ENCODE results near the gene TOM1L2.
A peak's percentile ranks its signal among the peaks of the same experiment; 100 is the strongest.

TOM1L2 gene

GRCh38 chr17:17835415-17836249 lies 136.6 kb downstream of the TOM1L2 start:
- ChIA-PET POLR2A (interaction anchor here (0.6 to 8.1 kb wide), 54 partner anchors 16 to 458 kb away, joined by 3 to 369 read pairs (median 5); partner anchors contain the start of genes DRC3, PEMT, RAI1 and TOM1L2), CTCF (interaction anchor here (0.6 to 1.4 kb wide), 3 partner anchors 8 to 157 kb away, joined by 3 read pairs; no protein-coding TSS in a partner anchor)
- no peak for DNase-seq (ENCODE audit: extremely low spot score)
- TF ChIP-seq ARNT (IDR thresholded peaks at IDR 0.05) (no peak), L3MBTL2 (conservative IDR thresholded peaks at IDR 0.05) (peak; percentile 99)

- DNase-seq (ENCODE audit: extremely low spot score), result no peak
- CTCF ChIA-PET, result no interaction called here
- no peak for TF ChIP-seq ZNF384 (IDR thresholded peaks at IDR 0.05)
- no peak for TF ChIP-seq SP1 (IDR thresholded peaks at IDR 0.05)
- TF ChIP-seq FOXM1 (IDR thresholded peaks at IDR 0.05; ENCODE audit: borderline replicate concordance), result no peak
- no peak for TF ChIP-seq SUZ12 (IDR thresholded peaks at IDR 0.05)
- no peak for TF ChIP-seq CTBP1 (IDR thresholded peaks at IDR 0.05; ENCODE audit: borderline replicate concordance)
- TF ChIP-seq TARDBP (IDR thresholded peaks at IDR 0.05), result no peak
- TF ChIP-seq FOXA1 (IDR thresholded peaks at IDR 0.05), result no peak
- no peak for TF ChIP-seq PKNOX1 (IDR thresholded peaks at IDR 0.05)
- TF ChIP-seq FOXK2 (IDR thresholded peaks at IDR 0.05), result no peak
- TF ChIP-seq NFRKB (IDR thresholded peaks at IDR 0.05), result no peak
- POLR2A ChIA-PET, result interaction anchor here (8.1 kb wide), 1 partner anchor 18 kb away, joined by 369 read pairs; no protein-coding TSS in a partner anchor
Measured at GRCh38 chr17:17834974-17835373, 137.2 kb downstream of the TOM1L2 start.

- DNase-seq (ENCODE audit: extremely low spot score), result no peak
- CTCF ChIA-PET, result interaction anchor here (2.5 kb wide), 1 partner anchor 26 kb away, joined by 9 read pairs; no protein-coding TSS in a partner anchor
- POLR2A ChIA-PET, result interaction anchor here (8.1 kb wide), 1 partner anchor 17 kb away, joined by 369 read pairs; no protein-coding TSS in a partner anchor
- TF ChIP-seq SUZ12 (IDR thresholded peaks at IDR 0.05) (no peak), BHLHE40 (IDR thresholded peaks at IDR 0.05; ENCODE audit: borderline replicate concordance) (no peak), FOXK2 (IDR thresholded peaks at IDR 0.05) (no peak), FOXM1 (IDR thresholded peaks at IDR 0.05; ENCODE audit: borderline replicate concordance) (no peak), NFRKB (IDR thresholded peaks at IDR 0.05) (no peak), ELF4 (IDR thresholded peaks at IDR 0.05) (no peak)
Measured at GRCh38 chr17:17833658-17834357, 138.4 kb downstream of the TOM1L2 start.

- ChIA-PET CTCF (interaction anchor here (1.0 to 2.5 kb wide), 2 partner anchors 20 to 28 kb away, joined by 3 to 9 read pairs; no protein-coding TSS in a partner anchor), POLR2A (interaction anchor here (1.0 to 8.1 kb wide), 2 partner anchors 14 to 15 kb away, joined by 3 to 369 read pairs; no protein-coding TSS in a partner anchor)
Measured at GRCh38 chr17:17832032-17832363, 140.2 kb downstream of the TOM1L2 start.

GRCh38 chr17:17831208-17832031 lies 140.8 kb downstream of the TOM1L2 start:
- CTCF ChIA-PET, result interaction anchor here (2.5 kb wide), 1 partner anchor 29 kb away, joined by 9 read pairs; no protein-coding TSS in a partner anchor
- no peak for TF ChIP-seq ZNF384 (IDR thresholded peaks at IDR 0.05)
- no peak for TF ChIP-seq L3MBTL2 (conservative IDR thresholded peaks at IDR 0.05)
- TF ChIP-seq FOXK2 (IDR thresholded peaks at IDR 0.05), result no peak
- TF ChIP-seq BHLHE40 (IDR thresholded peaks at IDR 0.05; ENCODE audit: borderline replicate concordance), result no peak
- no peak for TF ChIP-seq FOXA1 (IDR thresholded peaks at IDR 0.05)
- no peak for TF ChIP-seq SP1 (IDR thresholded peaks at IDR 0.05)
- TF ChIP-seq NFRKB (IDR thresholded peaks at IDR 0.05), result no peak
- no peak for TF ChIP-seq ELF4 (IDR thresholded peaks at IDR 0.05)
- no peak for TF ChIP-seq FOXM1 (IDR thresholded peaks at IDR 0.05; ENCODE audit: borderline replicate concordance)
- TF ChIP-seq TARDBP (IDR thresholded peaks at IDR 0.05), result no peak
- TF ChIP-seq LEF1 (IDR thresholded peaks at IDR 0.05; ENCODE audit: borderline replicate concordance), result no peak
- TF ChIP-seq CTBP1 (IDR thresholded peaks at IDR 0.05; ENCODE audit: borderline replicate concordance), result no peak
- no peak for TF ChIP-seq ARNT (IDR thresholded peaks at IDR 0.05)
- POLR2A ChIA-PET, result interaction anchor here (1.0 to 8.1 kb wide), 2 partner anchors 14 to 15 kb away, joined by 3 to 369 read pairs; no protein-coding TSS in a partner anchor
- DNase-seq (ENCODE audit: extremely low spot score), result no peak

More at GRCh38 chr17:17832032-17832363, 140.2 kb downstream of the TOM1L2 start:
- no peak for DNase-seq (ENCODE audit: extremely low spot score)
- TF ChIP-seq FOXM1 (IDR thresholded peaks at IDR 0.05; ENCODE audit: borderline replicate concordance) (no peak), ZNF384 (IDR thresholded peaks at IDR 0.05) (no peak)

GRCh38 chr17:17830740-17831207 lies 141.4 kb downstream of the TOM1L2 start:
- ChIA-PET CTCF (interaction anchor here (0.6 to 1.4 kb wide), 2 partner anchors 17 to 88 kb away, joined by 3 to 4 read pairs; no protein-coding TSS in a partner anchor), POLR2A (interaction anchor here (0.6 to 1.0 kb wide), 2 partner anchors 12 to 15 kb away, joined by 3 read pairs; no protein-coding TSS in a partner anchor)
- no peak for TF ChIP-seq PKNOX1 (IDR thresholded peaks at IDR 0.05)
- TF ChIP-seq FOXA1 (IDR thresholded peaks at IDR 0.05), result no peak
- no peak for TF ChIP-seq FOXK2 (IDR thresholded peaks at IDR 0.05)
- no peak for TF ChIP-seq FOXM1 (IDR thresholded peaks at IDR 0.05; ENCODE audit: borderline replicate concordance)
- TF ChIP-seq BHLHE40 (IDR thresholded peaks at IDR 0.05; ENCODE audit: borderline replicate concordance), result no peak
- no peak for TF ChIP-seq TARDBP (IDR thresholded peaks at IDR 0.05)
- TF ChIP-seq CTBP1 (IDR thresholded peaks at IDR 0.05; ENCODE audit: borderline replicate concordance), result no peak
- no peak for DNase-seq (ENCODE audit: extremely low spot score)
